Sigmoid colon (tissue), 4 donors: ENCODE results near the gene GGACT.

Experiments used
- CTCF ChIP-seq, 4 experiments: fragments of 450-650 bp in 3 of 4; fragments of 200-600 bp in 1 of 4; IDR thresholded peaks; one replicate each; pipeline ENCODE4 v1.5.1; 2016 to 2019; ENCODE audit warnings: antibody characterized with exemption in 4 of 4, mild to moderate bottlenecking in 3 of 4, moderate library complexity in 2 of 4
- EP300 ChIP-seq, 4 donors: sonication (generic); formaldehyde crosslinking; IDR thresholded peaks; one replicate each; pipeline ENCODE4 v1.6.1; 2017; ENCODE audit warnings: antibody characterized with exemption in 4 of 4
- POLR2AphosphoS5 ChIP-seq, 4 donors: sonication (generic); formaldehyde crosslinking; IDR thresholded peaks; one replicate each; pipeline ENCODE4 v1.6.1; 2017; ENCODE audit warnings: antibody characterized with exemption in 4 of 4

DNA sequence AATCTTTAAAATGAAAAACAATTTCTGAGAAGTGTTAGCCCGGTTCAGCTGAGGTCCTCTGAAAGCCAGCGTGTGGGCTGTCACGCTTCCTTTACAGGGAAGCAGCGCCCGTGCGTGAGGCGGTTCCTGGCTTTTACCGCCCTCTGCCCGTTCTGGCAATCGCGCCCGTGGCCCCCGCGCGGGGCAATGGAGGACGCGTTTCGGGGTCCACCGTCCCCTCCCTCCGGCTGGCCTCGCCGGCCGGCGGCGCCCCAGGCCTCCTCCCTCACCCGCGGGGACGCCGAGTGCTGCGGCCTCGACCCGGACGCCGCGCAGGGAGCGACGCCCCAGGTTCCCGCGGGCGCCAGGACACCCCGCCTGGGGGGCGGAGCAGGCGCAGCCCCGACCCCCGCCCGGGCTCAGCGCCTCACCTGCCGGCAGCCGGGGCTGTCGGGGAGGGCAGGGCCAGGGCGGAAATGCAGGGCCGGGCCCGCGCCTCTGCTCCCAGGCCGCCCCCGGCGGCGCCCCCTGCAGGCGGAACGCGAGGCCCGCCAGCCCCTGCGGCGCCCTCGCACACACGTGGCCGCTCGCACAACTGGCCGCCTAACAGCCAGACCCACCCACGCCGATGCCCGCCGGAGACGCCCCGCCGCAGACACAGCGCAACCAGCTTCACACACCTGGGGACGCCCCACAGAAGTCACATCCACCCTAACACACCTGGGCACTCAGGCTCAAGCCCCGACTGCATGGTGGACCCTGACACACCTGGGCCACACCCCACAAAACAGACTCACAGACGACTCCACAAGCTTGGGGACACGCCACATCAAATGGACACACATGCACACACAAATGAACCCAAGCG is at the start of gene GGACT:
- TF ChIP-seq CTCF (IDR thresholded peaks at IDR 0.05) (peak in 2 of 4 experiments; percentile 35 to 84), EP300 (IDR thresholded peaks at IDR 0.05) (no peak), POLR2AphosphoS5 (IDR thresholded peaks at IDR 0.05) (peak in 1 of 4 donors; percentile 9)
